CD4-positive, alpha-beta memory T cell (primary cell): ENCODE results near the gene ITPKC. TPM values are rescaled to one million over a fixed set of nuclear protein-coding genes. Genes with fewer than 3 reads are reported as not detected.
A peak's percentile ranks its signal among the peaks of the same experiment; 100 is the strongest.

ENCODE experiments used
- CTCF ChIA-PET: fragments of 350-600 bp; sonication (Branson Sonifier 250); formaldehyde crosslinking; loops from one replicate; lab custom pipeline; 2021; ENCODE audit warnings: inconsistent platforms; ENCODE audit not compliant: partially characterized antibody; lab: Charles Lee
- POLR2A ChIA-PET: fragments of 350-600 bp; sonication (Branson Sonifier 250); formaldehyde crosslinking; loops from one replicate; lab custom pipeline; 2021; ENCODE audit not compliant: partially characterized antibody; lab: Charles Lee
- DNase-seq, 5 donors: peaks; one replicate each; pipeline versions ENCODE4 v3.0.0 to v3.0.0-alpha.2; 2020 to 2022; ENCODE audit warnings: mixed read lengths in 1 of 5
- H3K27ac ChIP-seq: one replicate; pipeline ENCODE4 v1.7.0; 2013; ENCODE audit warnings: low read depth, low read length
- H3K27me3 ChIP-seq: 2 replicates; pipeline ENCODE4 v1.7.0; 2013; ENCODE audit warnings: mild to moderate bottlenecking, low read length, moderate library complexity; ENCODE audit not compliant: insufficient read depth
- H3K36me3 ChIP-seq: 2 replicates; pipeline ENCODE4 v1.7.0; 2013; ENCODE audit warnings: mild to moderate bottlenecking, low read length, moderate library complexity; ENCODE audit not compliant: insufficient read depth
- H3K4me1 ChIP-seq: 2 replicates; pipeline ENCODE4 v1.7.0; 2013; ENCODE audit warnings: mild to moderate bottlenecking, low read length, moderate library complexity; ENCODE audit not compliant: insufficient read depth
- H3K4me3 ChIP-seq, 2 donors: one replicate each; pipeline ENCODE4 v1.7.0; 2013; ENCODE audit warnings: low read length in 2 of 2, mild to moderate bottlenecking in 1 of 2
- H3K9me3 ChIP-seq, 2 donors: one replicate each; pipeline ENCODE4 v1.7.0; 2013; ENCODE audit warnings: low read length in 2 of 2, control low read depth in 1 of 2; ENCODE audit not compliant: control insufficient read depth in 1 of 2
- H3K27ac Mint-ChIP-seq, 7 donors: one replicate each; pipeline ENCODE4 v1.8.0; 2020 to 2021; ENCODE audit warnings: mixed read lengths in 7 of 7, mild to moderate bottlenecking in 6 of 7, inconsistent platforms in 3 of 7, moderate library complexity in 3 of 7
- H3K27me3 Mint-ChIP-seq, 2 donors: one replicate each; pipeline ENCODE4 v1.8.0; 2020 to 2021; ENCODE audit warnings: mixed read lengths in 2 of 2
- H3K36me3 Mint-ChIP-seq, 2 donors: one replicate each; pipeline ENCODE4 v1.8.0; 2020 to 2021; ENCODE audit warnings: mixed read lengths in 2 of 2, inconsistent platforms in 1 of 2, mild to moderate bottlenecking in 1 of 2
- H3K4me1 Mint-ChIP-seq, 4 donors: one replicate each; pipeline ENCODE4 v1.8.0; 2020 to 2021; ENCODE audit warnings: mixed read lengths in 4 of 4, mild to moderate bottlenecking in 1 of 4
- H3K4me3 Mint-ChIP-seq, 8 donors: one replicate each; pipeline ENCODE4 v1.8.0; 2020 to 2021; ENCODE audit warnings: mixed read lengths in 8 of 8, mild to moderate bottlenecking in 7 of 8, moderate library complexity in 6 of 8, inconsistent platforms in 3 of 8
- H3K9me3 Mint-ChIP-seq, 8 donors: one replicate each; pipeline ENCODE4 v1.8.0; 2020 to 2021; ENCODE audit warnings: mixed read lengths in 8 of 8, mild to moderate bottlenecking in 5 of 8, inconsistent platforms in 3 of 8, moderate library complexity in 1 of 8
- intact Hi-C: fragments of 100-400 bp; cut with micrococcal nuclease; formaldehyde crosslinking; loops from one replicate; pipeline ENCODE4 v1.15.1; 2023
- polyA plus RNA-seq, 2 donors: library from polyadenylated mRNA; unstranded; fragments of 300-500 nt; fragmentation: Illumina TruSeq; gene quantifications; one replicate each; pipeline ENCODE4 v1.2.3, GENCODE V29; 2021
- total RNA-seq, 2 experiments: library from RNA; stranded (reverse); gene quantifications; one replicate each; pipeline ENCODE4 v1.2.3, GENCODE V29; 2021

Gene ITPKC
- total RNA-seq (10 to 100 TPM in 1 of 2 experiments, 1 to 10 TPM in 1; 8.1 to 10.2 TPM), polyA plus RNA-seq (1 to 10 TPM; 1.9 to 7.2 TPM)

DNA sequence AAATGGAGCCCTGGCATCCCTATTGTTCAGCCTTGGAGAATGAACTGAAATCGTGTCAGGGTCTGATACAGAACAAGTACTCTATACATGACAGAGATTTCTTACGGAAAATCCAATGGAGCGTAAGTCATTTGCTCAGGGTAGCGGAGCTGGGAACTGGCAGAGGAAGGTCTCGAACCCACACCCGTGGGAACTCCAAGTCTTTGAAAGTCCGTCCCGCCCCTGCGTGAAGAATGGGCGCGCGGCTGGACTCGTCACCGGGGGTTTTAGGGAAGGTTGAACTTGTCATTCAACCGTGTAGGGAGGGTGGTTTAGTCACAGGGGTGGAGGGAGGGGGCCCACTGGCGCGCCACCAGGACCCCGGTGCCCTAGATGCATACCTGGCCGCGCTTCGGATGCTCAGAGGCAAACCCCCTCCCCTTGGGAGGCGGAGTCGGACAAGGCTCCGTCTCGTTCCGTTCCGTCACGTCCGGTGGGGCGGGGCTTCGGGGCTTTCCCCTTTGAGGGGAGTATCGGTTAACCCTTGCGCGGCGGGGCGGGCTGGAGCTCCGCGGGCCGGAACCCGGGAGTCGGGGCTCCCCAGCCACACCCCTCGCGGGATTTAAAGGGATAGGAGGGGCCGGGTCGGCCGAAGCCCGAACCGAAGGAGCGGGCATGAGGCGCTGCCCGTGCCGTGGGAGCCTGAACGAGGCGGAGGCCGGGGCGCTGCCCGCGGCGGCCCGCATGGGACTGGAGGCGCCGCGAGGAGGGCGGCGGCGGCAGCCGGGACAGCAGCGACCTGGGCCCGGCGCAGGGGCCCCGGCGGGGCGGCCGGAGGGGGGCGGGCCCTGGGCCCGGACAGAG, at the start of gene ITPKC, which contains the start of gene COQ8B:
Gene ITPKC, plus strand, starts transcription at position 631 of the 843 bp plus-strand sequence. Its CDS starts 24 bp downstream, at position 655.
Gene COQ8B, minus strand, starts transcription at position 405 of the 843 bp plus-strand sequence. CDS start 2,254 bp downstream, outside the sequence.
- intact Hi-C loops: loop anchor here (1.0 to 5.0 kb wide), 3 partner anchors 53 to 104 kb away; no protein-coding TSS in a partner anchor
- Mint-ChIP-seq H3K4me1 (peaks cover 40 to 83% (median 58%) of the 10 kb centered on the region in 4 donors), H3K27me3 (no peaks in the 10 kb centered on the region), H3K9me3 (peaks cover 0 to 3% (median 0%) of the 10 kb centered on the region in 8 donors), H3K36me3 (peaks cover 14 to 39% of the 10 kb centered on the region in 2 donors), H3K4me3 (peak within 1 kb of the TSS; percentile 87 to 97 (median 92)), H3K27ac (peak within 1 kb of the TSS; percentile 96 to 99 (median 98))
- H3K36me3 ChIP-seq: no peaks in the 10 kb centered on the region
- peak; percentile 98 to 100 (median 99) for DNase-seq
- H3K4me1 ChIP-seq: peaks cover 70% of the 10 kb centered on the region
- CTCF ChIA-PET: interaction anchor here (0.8 to 2.2 kb wide), 5 partner anchors 13 to 103 kb away, joined by 4 to 10 read pairs (median 7); partner anchors contain the start of gene RAB4B
- POLR2A ChIA-PET: interaction anchor here (0.6 to 2.4 kb wide), 22 partner anchors 10 to 647 kb away, joined by 3 to 35 read pairs (median 4); partner anchors contain the start of genes ACTMAP, B9D2, EGLN2 and HNRNPUL1
- H3K27ac ChIP-seq: peak within 1 kb of the TSS; percentile 98
- peak within 1 kb of the TSS; percentile 78 to 83 for H3K4me3 ChIP-seq
- H3K27me3 ChIP-seq: no peaks in the 10 kb centered on the region
- H3K9me3 ChIP-seq: no peaks in the 10 kb centered on the region

DNA sequence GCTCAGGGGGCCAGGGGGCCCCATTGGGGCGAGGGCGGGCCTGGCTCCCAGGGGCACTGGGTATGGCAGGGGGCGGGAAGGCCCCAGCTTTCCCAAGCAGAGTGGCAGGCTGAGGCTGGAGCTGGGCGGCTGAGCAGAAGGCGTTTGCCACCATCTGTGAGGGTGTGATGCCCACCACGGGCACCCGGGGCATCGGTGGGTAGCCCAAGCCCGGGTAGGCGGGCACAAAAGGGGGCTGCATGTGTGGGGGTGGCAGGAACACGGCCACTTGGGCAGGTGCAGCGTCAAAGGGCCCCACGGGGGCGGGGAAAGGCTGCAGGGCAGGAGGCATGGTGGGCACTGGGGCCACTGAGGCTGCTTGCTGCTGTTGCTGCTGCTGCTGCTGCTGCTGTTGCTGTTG, 49.3 kb upstream of the ITPKC start:
- intact Hi-C loops: no loop called here
- Histone ChIP-seq H3K36me3 (peaks cover 3% of the 10 kb centered on the region), H3K27me3 (no peaks in the 10 kb centered on the region), H3K27ac (no peak overlapping the region), H3K4me1 (peaks cover 11% of the 10 kb centered on the region), H3K4me3 (no peak overlapping the region), H3K9me3 (no peaks in the 10 kb centered on the region)
- ChIA-PET CTCF (no interaction called here), POLR2A (no interaction called here)
- Mint-ChIP-seq H3K27ac (no peak overlapping the region), H3K27me3 (no peaks in the 10 kb centered on the region), H3K9me3 (peaks cover 0 to 5% (median 0%) of the 10 kb centered on the region in 8 donors), H3K36me3 (peaks cover 23 to 30% of the 10 kb centered on the region in 2 donors), H3K4me3 (no peak overlapping the region), H3K4me1 (peaks cover 4 to 13% (median 6%) of the 10 kb centered on the region in 4 donors)
- DNase-seq: no peak

DNA sequence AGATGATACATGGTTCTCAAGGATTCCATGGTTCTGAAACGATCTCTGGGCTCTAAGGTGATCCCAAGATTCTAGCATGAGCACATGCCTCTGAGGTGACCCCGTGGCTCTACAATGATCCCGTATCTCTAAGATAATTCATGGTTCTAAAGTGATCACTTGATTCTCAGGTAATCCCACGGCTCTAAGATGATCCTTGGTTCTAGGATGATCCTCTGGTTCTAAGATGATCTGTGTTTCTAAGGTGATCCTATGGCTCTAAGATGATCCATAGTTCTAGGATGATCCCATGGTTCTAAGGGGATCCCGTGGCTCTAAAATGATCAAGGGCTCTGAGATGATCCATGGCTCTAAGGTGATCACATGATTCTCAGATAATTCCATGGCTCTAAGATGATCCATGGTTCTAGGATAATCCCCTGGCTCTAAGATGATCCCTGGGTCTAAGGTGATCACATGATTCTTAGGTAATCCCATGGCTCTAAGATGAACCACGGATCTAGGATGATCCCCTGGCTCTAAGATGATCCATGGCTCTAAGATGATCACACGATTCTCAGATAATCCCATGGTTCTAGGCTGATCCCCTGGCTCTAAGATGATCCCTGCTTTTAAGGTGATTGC, 47.8 kb upstream of the ITPKC start:
- no peak overlapping the region for H3K4me3 Mint-ChIP-seq
- no peaks in the 10 kb centered on the region for H3K27me3 Mint-ChIP-seq
- H3K4me1 Mint-ChIP-seq: no peaks in the 10 kb centered on the region
- Histone ChIP-seq H3K36me3 (peaks cover 3% of the 10 kb centered on the region), H3K27me3 (no peaks in the 10 kb centered on the region), H3K4me1 (peaks cover 3% of the 10 kb centered on the region), H3K9me3 (no peaks in the 10 kb centered on the region), H3K4me3 (no peak overlapping the region), H3K27ac (no peak overlapping the region)
- ChIA-PET POLR2A (no interaction called here), CTCF (no interaction called here)
- peaks cover 0 to 5% (median 0%) of the 10 kb centered on the region in 8 donors for H3K9me3 Mint-ChIP-seq
- no peak overlapping the region for H3K27ac Mint-ChIP-seq
- DNase-seq: no peak
- H3K36me3 Mint-ChIP-seq: peaks cover 23 to 30% of the 10 kb centered on the region in 2 donors
- intact Hi-C loops: no loop called here

DNA sequence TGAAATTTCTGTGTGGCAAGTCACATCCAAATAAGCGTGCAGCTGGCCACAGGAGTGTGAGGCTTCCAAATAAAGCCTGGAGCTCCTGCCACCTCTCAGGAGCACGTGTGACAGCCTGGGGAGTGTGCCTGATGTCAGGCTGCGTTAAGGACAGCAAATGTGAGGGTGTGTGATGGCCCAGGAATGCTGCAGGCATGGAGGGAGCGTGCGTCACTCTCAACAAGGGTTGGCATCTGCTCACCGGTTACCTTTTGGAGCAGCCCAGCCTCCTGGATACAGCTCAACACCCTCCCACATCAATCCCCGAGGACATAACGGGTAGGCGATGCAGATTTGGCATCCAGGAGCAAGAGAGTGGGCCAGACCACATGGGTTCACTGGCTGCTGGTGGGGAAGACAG, 45.5 kb upstream of the ITPKC start:
- POLR2A ChIA-PET: no interaction called here

DNA sequence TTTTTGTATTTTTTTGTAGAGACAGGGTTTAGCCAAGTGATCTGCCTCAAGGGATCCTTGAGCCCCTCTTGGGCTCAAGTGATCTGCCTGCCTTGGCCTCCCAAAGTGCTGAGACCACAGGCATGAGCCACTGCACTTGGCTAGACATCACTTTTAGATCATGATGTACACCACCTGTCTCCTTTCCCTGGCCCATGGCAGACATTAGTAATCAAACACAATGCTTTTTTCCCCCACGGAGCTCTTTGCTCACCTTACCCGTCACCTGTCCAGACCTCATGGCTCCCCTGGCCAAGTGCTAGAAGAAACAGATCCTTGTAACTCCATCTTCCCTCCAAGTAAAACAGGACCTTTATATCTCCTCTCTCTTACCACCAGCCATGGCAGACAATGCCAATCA, 44.9 kb upstream of the ITPKC start:
- POLR2A ChIA-PET: no interaction called here
- CTCF ChIA-PET: no interaction called here
- Histone ChIP-seq H3K27me3 (no peaks in the 10 kb centered on the region), H3K9me3 (no peaks in the 10 kb centered on the region), H3K4me1 (no peaks in the 10 kb centered on the region), H3K36me3 (peaks cover 3% of the 10 kb centered on the region), H3K4me3 (no peak overlapping the region), H3K27ac (no peak overlapping the region)
- intact Hi-C loops: no loop called here
- Mint-ChIP-seq H3K36me3 (peaks cover 27% of the 10 kb centered on the region in 2 donors), H3K9me3 (peaks cover 0 to 5% (median 0%) of the 10 kb centered on the region in 8 donors), H3K4me3 (no peak overlapping the region), H3K27ac (no peak overlapping the region), H3K27me3 (no peaks in the 10 kb centered on the region), H3K4me1 (peaks cover 0 to 1% (median 0%) of the 10 kb centered on the region in 4 donors)
- no peak for DNase-seq

More for the DNA sequence above, 45.5 kb upstream of the ITPKC start:
- no peak overlapping the region for H3K27ac Mint-ChIP-seq
- peaks cover 3% of the 10 kb centered on the region for H3K4me1 ChIP-seq
- peaks cover 3% of the 10 kb centered on the region for H3K36me3 ChIP-seq
- H3K4me1 Mint-ChIP-seq: peaks cover 0 to 1% (median 0%) of the 10 kb centered on the region in 4 donors
- no peaks in the 10 kb centered on the region for H3K27me3 Mint-ChIP-seq
- H3K4me3 ChIP-seq: no peak overlapping the region
- H3K4me3 Mint-ChIP-seq: no peak overlapping the region
- H3K9me3 Mint-ChIP-seq: peaks cover 0 to 5% (median 0%) of the 10 kb centered on the region in 8 donors
- CTCF ChIA-PET: no interaction called here
- H3K9me3 ChIP-seq: no peaks in the 10 kb centered on the region
- H3K27ac ChIP-seq: no peak overlapping the region
- H3K36me3 Mint-ChIP-seq: peaks cover 27 to 30% of the 10 kb centered on the region in 2 donors
- intact Hi-C loops: no loop called here
- H3K27me3 ChIP-seq: no peaks in the 10 kb centered on the region
- DNase-seq: no peak

DNA sequence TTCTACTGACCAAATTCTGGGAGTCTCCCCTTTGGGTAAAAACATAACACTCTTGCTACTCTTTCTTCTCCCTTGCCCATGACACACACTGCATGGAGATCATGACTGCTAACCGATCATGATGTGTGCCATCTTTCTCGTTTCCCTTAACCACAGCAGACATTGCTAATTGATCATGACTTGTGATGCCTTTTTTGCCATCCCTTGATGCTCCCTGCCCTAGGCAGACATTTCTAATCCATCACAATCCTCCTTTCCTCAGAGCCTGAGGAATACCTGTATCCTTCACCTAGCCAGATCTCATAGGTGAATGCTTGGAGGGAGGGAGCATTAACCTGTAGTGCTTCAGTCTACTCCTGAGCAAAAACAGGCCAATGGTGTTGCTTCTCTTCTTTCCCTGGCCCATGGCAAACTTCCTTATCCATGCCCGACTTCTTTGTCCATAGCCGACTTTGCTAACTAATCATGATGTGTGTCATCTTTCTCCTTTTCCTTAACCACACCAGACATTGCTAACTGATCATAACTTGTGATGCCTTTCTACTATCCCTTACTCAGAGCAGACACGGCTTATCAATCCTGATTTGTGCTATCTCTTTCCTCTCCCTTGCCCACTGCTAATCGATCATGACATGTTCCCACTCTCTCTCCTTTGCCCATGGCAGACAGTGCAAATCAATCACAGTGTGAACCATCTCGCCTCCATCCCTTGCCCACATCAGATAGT, 44.2 kb upstream of the ITPKC start:
- CTCF ChIA-PET: no interaction called here
- H3K36me3 Mint-ChIP-seq: peaks cover 30 to 34% of the 10 kb centered on the region in 2 donors
- no peak overlapping the region for H3K4me3 ChIP-seq
- intact Hi-C loops: no loop called here
- POLR2A ChIA-PET: no interaction called here
- no peaks in the 10 kb centered on the region for H3K4me1 ChIP-seq
- H3K27ac ChIP-seq: no peak overlapping the region
- no peak overlapping the region for H3K27ac Mint-ChIP-seq
- peaks cover 0 to 1% (median 0%) of the 10 kb centered on the region in 4 donors for H3K4me1 Mint-ChIP-seq
- H3K27me3 Mint-ChIP-seq: no peaks in the 10 kb centered on the region
- H3K9me3 Mint-ChIP-seq: peaks cover 0 to 5% (median 0%) of the 10 kb centered on the region in 8 donors
- H3K27me3 ChIP-seq: no peaks in the 10 kb centered on the region
- no peaks in the 10 kb centered on the region for H3K9me3 ChIP-seq
- H3K4me3 Mint-ChIP-seq: no peak overlapping the region
- DNase-seq: no peak
- H3K36me3 ChIP-seq: peaks cover 3% of the 10 kb centered on the region
